ENCODE results near the gene CASZ1.

- no peak for TF ChIP-seq ZNF175 (CRISPR knock-in tag; IDR thresholded peaks at IDR 0.05; ENCODE audit: low read depth)
- no peak for TF ChIP-seq ZNF444 (CRISPR knock-in tag; IDR thresholded peaks at IDR 0.05)
- TF ChIP-seq SIN3A (IDR thresholded peaks at IDR 0.05; ENCODE audit: borderline replicate concordance in 2 of 2, control insufficient read depth in 1 of 2, low read depth in 2 of 2, low read length in 2 of 2): no peak
- no peak for TF ChIP-seq EZH2 (IDR thresholded peaks at IDR 0.05; ENCODE audit: borderline replicate concordance, low read depth, low read length)
- no peak for TF ChIP-seq TAF1 (IDR thresholded peaks at IDR 0.05; ENCODE audit: control insufficient read depth, extremely low read depth, insufficient read depth, low read length, severe bottlenecking)
- TF ChIP-seq ADNP (tag; IDR thresholded peaks at IDR 0.05): no peak
- no peak for TF ChIP-seq YY1 (IDR thresholded peaks at IDR 0.05; ENCODE audit: borderline replicate concordance in 1 of 3, control insufficient read depth in 1 of 3, extremely low read depth in 1 of 3, insufficient read depth in 3 of 3, insufficient read length in 1 of 3, insufficient replicate concordance in 2 of 3, low read depth in 1 of 3, low read length in 2 of 3)
- TF ChIP-seq ZNF274 (IDR thresholded peaks at IDR 0.05; ENCODE audit: borderline replicate concordance, low read depth, low read length): no peak
- TF ChIP-seq CBFB (CRISPR knock-in tag; IDR thresholded peaks at IDR 0.05): no peak
Observed at GRCh38 chr1:10834770-10835412, 38.4 kb upstream of the CASZ1 start.
